HG03469 (cell line): ENCODE measurements around the gene DYDC2.
"Not testable (repeated sequence)": the region's sequence is repeated elsewhere in the genome, so short reads cannot be mapped to it uniquely, and the experiment has no call there.

Experiments used
- ATAC-seq: cut with Tn5 transposase; IDR thresholded peaks from one replicate; pipeline ENCODE4 v1.9.1; 2021; ENCODE audit warnings: mild to moderate bottlenecking, moderate library complexity, moderate number of reproducible peaks; ENCODE audit not compliant: unreplicated experiment

DYDC2 gene

GRCh38 chr10:80356563-80356988 is at the start of gene DYDC2, which contains the start of gene DYDC1:
TSS of gene DYDC2 (plus strand) at chr10:80356781. CDS start at chr10:80362444, 5,663 bp downstream.
TSS of gene DYDC1 (minus strand) at chr10:80356755. CDS start at chr10:80352601, 4,154 bp downstream.
- no peak for ATAC-seq

DNA sequence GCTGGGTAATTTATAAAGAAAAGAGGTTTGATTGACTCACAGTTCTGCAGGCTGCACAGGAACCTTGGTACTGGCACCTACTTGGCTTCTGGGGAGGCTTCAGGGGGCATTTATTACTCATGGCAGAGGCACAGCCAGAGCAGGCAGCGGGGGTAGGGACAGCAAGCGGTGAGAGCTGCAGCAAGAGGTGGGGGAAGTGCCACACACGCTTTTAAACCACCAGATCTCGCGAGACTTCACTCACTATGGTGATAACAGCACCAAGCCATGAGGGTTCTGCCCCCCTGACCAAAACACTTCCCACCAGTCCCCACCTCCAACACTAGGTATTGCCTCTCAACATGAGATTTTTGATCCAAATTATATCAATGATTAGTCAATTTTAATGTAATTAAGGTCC is 43.1 kb upstream of the DYDC2 start:
- no peak for ATAC-seq

DNA sequence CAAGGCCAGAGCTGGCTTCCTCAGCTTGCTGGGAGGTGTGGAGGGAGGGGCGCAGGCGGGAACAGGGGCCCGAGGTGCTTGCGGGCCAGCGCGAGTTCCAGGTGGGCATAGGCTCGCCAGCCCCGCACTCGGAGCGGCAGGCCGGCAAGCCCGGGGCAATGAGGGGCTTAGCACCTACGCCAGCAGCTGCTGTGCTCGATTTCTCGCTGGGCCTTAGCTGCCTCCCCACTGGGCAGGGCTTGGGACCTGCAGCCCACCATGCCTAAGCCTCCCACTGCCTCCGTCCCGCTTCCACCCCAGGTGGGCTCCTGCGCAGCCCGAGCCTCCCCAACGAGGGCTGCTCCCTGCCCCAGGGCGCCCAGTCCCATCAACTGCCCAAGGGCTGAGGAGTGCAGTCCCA is 41.2 kb upstream of the DYDC2 start:
- ATAC-seq = no peak

DNA sequence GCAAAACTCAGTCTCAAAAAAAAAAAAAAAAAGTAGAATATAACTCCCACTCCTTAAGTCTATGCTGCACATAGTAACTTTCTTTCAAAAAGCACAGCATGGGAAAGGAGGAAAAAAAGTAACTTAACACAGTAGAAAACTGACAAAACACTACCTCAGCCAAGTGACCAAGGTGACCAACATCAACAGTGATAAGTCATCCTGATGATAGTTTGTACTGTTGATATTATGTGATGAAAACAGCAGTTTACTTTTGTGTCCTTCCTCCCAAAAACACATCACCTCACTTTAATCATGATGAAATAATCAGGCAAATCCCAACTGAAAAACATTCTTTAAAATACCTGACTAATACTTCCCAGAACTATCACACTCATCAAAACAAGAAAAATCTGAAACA is 37.8 kb upstream of the DYDC2 start:
- ATAC-seq = no peak

- no peak for ATAC-seq
Measured at GRCh38 chr10:80319318-80319717, 37.3 kb upstream of the DYDC2 start.

GRCh38 chr10:80319725-80320290 is 36.8 kb upstream of the DYDC2 start:
- no peak for ATAC-seq

DNA sequence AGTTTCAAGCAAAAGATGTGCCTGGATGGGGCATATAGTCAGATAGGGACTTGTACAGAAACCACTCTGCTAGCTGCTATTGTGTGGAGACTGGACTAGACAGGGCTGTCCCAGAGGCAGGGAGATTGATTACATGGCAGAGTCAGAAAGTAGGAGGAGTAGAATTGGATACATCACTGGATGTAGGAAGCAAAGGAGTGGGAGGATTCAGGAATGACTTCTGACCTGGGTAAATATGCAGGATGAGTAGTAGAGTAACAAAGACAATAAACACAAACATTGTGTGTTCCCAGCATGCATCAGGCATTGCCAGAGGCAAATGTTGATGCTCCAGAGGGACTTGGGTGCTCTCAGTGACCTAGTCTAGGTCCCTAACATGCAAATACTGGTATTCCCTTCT is 36.2 kb upstream of the DYDC2 start:
- ATAC-seq = no peak

DNA sequence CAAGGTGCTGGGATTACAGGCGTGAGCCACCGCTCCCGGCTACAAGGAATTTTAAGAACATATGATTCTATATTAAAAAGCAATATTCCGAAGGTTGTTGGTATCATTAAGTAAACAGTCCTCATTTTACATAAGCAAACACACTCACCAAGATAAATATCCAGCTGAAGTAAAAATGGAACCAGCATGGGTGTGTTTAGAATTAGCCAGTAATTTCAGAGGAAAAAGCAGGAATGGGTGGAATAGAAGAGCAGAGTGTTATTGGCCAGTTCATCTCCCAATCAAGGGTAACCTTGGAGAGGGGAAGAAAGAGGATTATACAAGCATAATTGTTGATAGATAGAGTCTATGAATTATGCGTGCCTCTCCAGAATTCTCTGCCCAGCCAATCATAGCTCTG is 35.4 kb upstream of the DYDC2 start:
- no peak for ATAC-seq

- ATAC-seq = no peak
Measured at GRCh38 chr10:80322158-80322557, 34.4 kb upstream of the DYDC2 start.

- no peak for ATAC-seq
Measured at GRCh38 chr10:80322711-80323110, 33.9 kb upstream of the DYDC2 start.

GRCh38 chr10:80323311-80323710 is 33.3 kb upstream of the DYDC2 start:
- no peak for ATAC-seq

DNA sequence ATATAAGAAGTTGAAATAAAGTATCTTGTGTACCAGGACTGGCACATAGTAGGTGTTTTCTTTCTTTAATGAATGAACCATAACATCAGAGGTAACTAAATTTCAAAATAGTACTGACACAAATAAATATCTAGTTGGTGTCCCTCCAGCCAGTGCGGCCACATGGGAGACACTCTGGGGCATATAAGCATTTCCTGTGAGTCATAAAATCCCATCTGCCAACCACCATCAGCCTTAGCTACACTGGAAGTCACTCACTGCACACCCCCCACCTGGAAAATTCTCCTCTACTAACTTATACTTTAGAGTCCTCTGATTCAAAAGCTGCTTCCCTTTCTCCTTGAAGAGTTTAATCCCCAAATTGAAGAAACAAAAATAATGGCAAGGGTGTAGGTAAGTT is 32.5 kb upstream of the DYDC2 start:
- no peak for ATAC-seq

DNA sequence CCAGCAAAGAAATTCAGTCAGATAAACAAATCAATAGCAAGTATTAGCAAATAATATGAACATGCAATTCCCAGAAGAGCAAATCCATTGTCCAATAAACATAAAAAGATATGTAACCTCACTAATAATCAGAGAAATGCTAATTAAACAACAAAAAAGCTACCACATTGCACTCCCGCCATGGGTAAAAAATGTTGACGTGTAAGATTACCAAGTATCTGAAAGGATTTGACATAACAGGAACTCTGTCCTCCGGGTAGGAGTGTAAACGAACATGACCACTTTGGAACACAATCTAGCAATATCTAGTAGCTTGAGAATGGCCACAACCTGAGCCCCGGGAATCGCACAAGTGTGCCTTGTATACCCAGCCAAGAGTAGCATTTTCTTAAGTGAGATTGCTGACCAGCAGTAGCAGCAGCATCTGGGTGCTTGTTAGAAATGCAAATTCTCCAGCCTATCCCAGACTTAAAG is 31.7 kb upstream of the DYDC2 start:
- ATAC-seq = no peak

- ATAC-seq = no peak
Measured at GRCh38 chr10:80333983-80334382, 22.6 kb upstream of the DYDC2 start.

- ATAC-seq = no peak
Measured at GRCh38 chr10:80344276-80344675, 12.3 kb upstream of the DYDC2 start.

- ATAC-seq = no peak
Measured at GRCh38 chr10:80344912-80345311, 11.7 kb upstream of the DYDC2 start.

- no peak for ATAC-seq
Measured at GRCh38 chr10:80350251-80350650, 6.3 kb upstream of the DYDC2 start.

DNA sequence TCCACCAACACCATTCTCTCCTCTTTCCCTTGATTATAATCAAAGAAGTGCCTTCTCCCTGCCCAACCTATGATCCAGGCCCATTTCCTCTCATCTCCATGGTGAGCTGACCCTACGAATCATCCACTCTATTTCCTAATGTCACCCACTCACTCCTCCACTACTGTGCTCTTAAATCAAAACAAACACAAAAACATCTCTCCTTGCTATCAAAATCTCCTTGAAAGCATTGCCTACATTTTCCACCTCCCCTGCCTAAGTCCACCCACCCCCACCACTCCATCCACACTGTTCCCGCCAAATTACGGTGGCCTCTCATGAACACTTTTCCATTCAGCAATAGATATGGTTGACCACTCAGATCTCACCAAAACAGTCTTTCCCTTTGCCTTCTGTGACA is 5.4 kb upstream of the DYDC2 start:
- no peak for ATAC-seq

DNA sequence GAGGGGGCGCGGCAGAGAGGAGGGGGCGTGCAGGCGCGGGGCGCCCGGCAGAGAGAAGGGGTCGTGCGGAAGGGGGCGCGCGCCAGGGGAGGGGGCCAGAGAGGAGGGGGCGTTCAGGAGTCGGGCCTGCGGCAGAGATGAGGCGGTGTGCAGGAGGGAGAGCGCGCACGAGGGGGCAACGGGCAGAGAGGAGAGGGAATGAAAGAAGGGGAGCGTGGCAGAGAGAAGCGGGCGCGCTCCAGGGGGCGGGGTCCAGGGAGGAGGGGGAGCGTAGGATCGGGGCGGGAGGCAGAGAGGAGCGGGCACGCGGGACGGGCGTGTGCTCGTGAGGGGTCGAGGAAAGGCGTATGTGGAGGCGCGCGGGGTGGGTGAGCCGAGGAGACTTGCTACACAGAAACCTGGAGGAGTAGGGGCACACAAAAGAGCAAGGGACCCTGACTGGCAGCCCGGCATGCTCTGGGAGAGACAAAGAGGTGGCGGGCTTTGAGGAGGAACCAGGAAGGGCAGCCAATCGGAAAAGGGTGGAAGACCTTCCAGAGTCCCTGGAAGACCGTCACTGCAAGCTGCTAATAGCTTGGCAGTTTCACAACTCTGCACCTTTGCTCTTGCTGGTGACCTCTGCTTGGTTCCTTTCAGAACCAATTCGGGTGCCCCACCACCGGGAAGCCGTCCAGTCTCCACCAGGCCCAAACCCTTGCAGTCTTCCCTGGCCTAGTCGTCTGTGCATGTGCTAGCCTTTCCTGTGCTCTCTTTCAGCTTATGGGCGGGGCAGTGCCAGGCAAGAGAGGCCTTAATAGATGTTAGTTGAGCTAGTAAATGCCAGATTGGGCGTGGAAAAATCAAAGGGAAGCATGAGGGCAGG is 639 bp downstream of the DYDC2 start:
- no peak for ATAC-seq

DNA sequence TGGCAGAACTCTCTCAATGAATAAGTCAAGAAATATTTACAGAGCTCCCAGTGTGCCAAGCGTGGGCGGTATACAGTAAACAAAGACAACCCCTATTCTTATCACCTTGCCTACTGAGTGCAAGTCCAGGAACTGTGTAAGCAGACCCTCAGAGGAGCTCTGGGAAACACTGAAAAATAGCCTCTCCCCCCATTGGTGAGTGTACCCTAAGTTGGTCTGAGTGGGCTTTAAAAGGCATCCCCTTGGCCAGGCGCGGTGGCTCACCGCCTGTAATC is 1.2 kb downstream of the DYDC2 start:
- no peak for ATAC-seq

DNA sequence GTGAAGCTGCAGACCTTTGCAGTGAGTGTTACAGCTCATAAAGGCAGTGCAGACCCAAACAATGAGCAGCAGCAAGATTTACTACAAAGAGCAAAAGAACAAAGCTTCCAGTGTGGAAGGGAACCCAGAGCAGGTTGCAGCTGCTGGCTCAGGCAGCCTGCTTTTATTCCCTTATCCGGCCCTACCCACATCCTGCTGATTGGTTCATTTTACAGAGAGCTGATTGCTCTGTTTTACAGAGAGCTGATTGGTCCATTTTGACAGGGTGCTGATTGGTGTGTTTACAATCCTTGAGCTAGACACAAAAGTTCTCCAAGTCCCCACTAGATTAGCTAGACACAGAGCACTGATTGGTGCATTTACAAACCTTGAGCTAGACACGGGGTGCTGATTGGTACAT is 2.3 kb downstream of the DYDC2 start:
- not testable (repeated sequence) for ATAC-seq

DNA sequence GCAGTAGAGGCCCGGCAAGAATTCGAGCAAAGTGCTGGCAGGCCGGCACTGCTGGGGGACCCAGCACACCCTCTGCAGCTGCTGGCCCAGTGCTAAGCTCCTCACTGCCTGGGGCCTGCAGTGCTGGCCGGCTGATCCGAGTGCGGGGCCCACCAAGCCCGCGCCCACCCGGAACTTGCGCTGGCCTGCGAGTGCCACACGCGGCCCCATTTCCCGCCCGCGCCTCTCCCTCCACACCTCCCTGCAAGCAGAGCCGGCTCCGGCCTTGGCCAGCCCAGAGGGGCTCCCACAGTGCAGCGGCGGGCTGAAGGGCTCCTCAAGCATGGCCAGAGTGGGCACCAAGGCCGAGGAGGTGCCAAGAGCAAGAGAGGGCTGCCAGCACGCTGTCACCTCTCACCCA is 3.1 kb downstream of the DYDC2 start:
- no peak for ATAC-seq

DNA sequence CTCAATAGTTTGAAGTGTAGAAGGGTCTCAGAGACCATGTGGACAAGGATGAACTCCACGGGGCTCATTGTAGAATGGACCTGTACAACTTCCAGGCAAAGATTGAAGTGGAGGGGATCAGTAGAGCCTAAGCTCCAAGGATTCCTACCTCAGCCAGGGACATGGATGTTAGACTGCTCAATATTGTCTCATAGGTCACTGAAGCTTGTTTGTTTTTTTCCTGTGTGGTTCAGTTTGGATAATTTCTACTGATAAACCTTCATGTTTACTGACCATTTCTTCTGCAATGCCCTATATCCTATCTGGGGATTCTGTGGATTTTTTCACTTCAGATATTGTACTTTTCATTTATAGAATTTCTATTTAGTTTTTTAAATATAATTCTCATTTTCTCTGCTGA is 8.9 kb downstream of the DYDC2 start:
- ATAC-seq = no peak
